ENCODE measurements around the gene MAGI2.
A peak's percentile ranks its signal among the peaks of the same experiment; 100 is the strongest.
"Not testable (repeated sequence)": the region's sequence is repeated elsewhere in the genome, so short reads cannot be mapped to it uniquely, and the experiment has no call there.

The MAGI2 gene

GRCh38 chr7:79452495-79453265 is 787 bp downstream of the MAGI2 start:
- H3K4me3 ChIP-seq (ENCODE audit: low read depth, low read length): peak overlapping the region; percentile 88
- DNase-seq (ENCODE audit: low read depth): peak; percentile 36
- no peak for TF ChIP-seq CTCF (conservative IDR thresholded peaks at IDR 0.05; ENCODE audit: low read depth, low read length)

- peak; percentile 89 for DNase-seq (ENCODE audit: low read depth)
Observed at GRCh38 chr7:79452032-79452494, 1.4 kb downstream of the MAGI2 start.

DNA sequence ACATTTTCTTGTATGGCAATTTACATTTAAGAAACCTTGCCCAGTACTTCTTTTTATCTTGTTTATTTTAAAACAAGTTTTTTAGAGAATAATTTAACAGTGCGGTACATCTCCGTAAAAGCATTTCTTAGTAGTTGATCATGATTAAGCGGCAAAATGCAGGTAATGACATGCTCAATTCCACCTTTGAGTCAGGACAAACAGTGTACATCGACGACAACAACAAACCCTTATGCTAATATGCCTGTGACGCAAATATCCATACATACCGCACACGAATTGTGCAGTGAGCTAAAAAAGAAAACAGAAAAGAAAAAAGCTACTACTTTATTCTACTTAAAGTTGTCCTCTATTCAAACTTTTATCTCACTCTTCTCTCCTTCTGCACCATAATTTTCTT is 1.9 kb downstream of the MAGI2 start:
- no peak for TF ChIP-seq CTCF (conservative IDR thresholded peaks at IDR 0.05; ENCODE audit: low read depth, low read length)
- no peak for DNase-seq (ENCODE audit: low read depth)
- peak overlapping the region; percentile 88 for H3K4me3 ChIP-seq (ENCODE audit: low read depth, low read length)

More at GRCh38 chr7:79452032-79452494, 1.4 kb downstream of the MAGI2 start:
- H3K4me3 ChIP-seq (ENCODE audit: low read depth, low read length): peak overlapping the region; percentile 88
- TF ChIP-seq CTCF (conservative IDR thresholded peaks at IDR 0.05; ENCODE audit: low read depth, low read length): no peak

DNA sequence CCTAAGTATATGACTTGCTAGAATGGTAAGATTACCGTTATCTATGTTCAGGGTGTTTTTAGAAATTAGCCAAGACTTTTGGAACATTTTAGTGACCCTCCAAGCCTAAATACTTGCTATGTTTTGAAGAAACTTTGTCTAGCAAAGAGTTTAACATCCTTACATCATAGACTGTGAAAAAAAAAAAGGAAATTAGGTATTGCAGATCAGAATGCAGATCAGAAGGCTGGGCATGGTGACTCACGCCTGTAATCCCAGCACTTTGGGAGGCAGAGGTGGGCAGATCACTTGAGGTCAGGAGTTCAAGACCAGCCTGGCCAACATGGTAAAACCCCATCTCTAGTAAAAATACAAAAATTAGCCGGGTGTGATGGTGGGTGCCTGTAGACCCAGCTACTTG is 10.7 kb downstream of the MAGI2 start:
- H3K4me3 ChIP-seq (ENCODE audit: low read depth, low read length): not testable (repeated sequence)
- peak; percentile 39 for DNase-seq (ENCODE audit: low read depth)

DNA sequence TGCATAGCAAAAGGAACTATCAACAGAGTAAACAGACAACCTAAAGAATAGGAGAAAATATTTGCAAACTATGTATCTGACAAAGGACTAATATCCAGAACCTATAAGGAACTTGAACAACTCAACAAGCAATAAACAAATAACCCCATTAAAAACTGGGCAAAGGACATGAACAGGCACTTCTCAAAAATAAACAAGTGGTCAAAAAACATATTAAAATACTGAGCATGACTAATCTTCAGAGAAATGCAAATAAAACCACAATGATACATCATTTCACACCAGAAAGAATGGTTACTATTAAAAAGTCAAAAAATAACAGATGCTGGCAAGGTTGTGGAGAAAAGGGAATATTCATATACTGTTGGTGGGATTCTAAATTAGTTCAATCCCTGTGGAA is 17.1 kb downstream of the MAGI2 start:
- no peak for TF ChIP-seq CTCF (conservative IDR thresholded peaks at IDR 0.05; ENCODE audit: low read depth, low read length)
- DNase-seq (ENCODE audit: low read depth): no peak
- no peak overlapping the region for H3K4me3 ChIP-seq (ENCODE audit: low read depth, low read length)

- no peak for TF ChIP-seq CTCF (conservative IDR thresholded peaks at IDR 0.05; ENCODE audit: low read depth, low read length)
- peak; percentile 47 for DNase-seq (ENCODE audit: low read depth)
- H3K4me3 ChIP-seq (ENCODE audit: low read depth, low read length): no peak overlapping the region
Observed at GRCh38 chr7:79434867-79435266, 18.6 kb downstream of the MAGI2 start.

DNA sequence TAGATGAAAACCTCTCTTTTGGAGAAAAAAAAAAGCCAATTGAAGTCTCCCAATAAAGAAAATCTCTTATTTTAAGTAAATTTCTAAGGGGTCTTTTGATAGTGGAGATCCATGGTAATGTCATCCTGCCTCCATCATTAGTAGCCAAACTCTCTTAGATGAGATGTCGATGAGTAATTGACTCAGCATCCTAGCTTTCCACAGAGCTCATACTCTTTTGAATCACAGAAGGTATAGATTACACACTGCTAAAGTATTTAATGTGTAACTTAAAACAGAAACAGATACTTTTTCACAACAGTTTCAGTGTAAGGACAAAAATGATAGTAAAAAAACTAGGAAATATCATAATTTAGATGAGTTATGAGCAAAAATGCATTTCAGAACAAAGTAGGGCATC is 19.4 kb downstream of the MAGI2 start:
- DNase-seq (ENCODE audit: low read depth): peak; percentile 82
- TF ChIP-seq CTCF (conservative IDR thresholded peaks at IDR 0.05; ENCODE audit: low read depth, low read length): no peak
- H3K4me3 ChIP-seq (ENCODE audit: low read depth, low read length): no peak overlapping the region

Measured in choroid plexus epithelial cell (primary cell).